ENCODE measurements around the gene GRIA4.

Gene GRIA4

DNA sequence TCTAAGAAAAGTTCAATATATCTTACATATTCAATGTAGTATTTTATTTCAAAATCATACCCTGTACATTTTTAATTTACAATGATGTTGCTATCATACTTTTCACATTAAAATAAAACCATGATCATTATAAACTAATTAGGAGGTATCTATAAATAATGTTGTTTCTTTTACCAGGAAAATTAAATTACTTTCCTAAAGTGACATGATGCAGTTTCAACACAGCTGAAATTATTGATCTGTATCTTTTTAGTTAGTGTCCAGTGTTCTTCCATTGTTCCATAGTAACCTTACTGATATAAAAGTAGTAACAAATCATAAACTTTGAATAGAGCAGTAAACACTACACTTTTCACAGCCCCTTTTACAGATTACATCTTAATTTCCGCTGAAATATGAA is 29.7 kb downstream of the GRIA4 start:
- DNase-seq, result no peak

DNA sequence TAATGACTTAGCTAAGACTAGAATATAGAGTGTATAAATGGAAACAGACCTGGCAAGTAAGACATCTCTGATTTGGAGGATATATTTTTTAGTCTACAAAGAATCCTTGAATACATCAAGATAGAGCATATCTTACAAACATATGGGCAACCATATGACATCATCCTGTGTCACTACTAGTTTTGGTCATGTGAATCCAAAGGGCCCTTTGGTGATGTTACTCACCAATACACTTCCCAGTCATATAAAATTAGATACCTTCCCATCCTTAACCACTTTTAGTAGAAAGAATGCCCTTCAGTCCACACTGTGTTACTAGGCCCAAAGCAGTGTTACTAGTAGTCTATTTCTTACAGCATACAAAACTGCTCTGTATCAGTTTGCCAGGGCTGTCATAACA is 31.6 kb downstream of the GRIA4 start:
- no peak for DNase-seq

DNA sequence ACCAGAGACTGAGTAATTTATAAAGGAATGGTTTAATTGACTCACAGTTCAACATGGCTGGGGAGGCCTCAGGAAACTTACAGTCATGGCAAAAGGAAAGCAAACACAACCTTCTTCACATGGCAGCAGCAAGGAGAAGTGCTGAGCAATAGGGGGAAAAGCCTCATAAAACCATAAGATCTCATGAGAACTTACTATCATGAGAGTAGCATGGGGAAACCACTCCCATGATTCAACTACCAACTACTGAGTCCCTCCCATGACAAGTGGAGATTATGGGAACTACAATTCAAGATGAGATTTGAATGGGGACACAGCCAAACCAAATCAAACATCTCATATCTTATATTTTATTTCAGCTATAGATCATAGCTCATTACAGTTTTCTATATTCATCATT is 33.0 kb downstream of the GRIA4 start:
- no peak for DNase-seq

DNA sequence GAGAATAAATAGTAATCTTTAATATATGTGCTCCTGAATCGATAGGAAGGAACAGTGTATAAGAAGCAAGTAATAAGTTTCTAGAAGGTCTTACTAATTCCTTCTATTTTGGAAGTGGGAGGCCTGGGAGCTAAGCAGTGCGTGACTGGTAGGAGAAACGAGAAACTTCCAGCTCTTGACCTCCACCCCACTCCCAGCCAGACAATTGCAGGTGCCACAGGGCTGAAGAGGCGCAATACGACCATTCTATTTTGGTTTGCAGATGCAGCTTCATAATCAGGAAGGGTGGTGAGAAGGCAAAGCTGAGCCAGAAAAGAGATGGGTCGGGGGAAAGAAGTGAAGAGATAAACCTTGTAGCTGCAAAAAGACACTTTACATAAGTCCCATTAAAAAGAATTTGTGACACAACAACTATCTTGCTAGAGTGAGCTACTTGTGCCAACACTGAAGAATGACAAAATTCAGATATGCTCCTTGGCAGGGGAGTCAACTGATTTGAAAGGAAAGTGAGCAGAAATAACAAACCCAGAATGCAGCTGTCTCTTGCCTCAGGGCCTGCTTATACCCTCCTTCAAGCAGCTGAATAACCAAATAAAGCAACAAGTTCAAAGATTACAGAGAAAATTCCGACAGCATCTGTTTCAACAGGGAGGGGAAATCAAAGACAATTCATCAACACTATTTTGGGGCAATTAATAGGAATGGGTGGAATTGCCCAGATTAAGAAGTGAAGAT is 35.1 kb downstream of the GRIA4 start:
- no peak for DNase-seq

DNA sequence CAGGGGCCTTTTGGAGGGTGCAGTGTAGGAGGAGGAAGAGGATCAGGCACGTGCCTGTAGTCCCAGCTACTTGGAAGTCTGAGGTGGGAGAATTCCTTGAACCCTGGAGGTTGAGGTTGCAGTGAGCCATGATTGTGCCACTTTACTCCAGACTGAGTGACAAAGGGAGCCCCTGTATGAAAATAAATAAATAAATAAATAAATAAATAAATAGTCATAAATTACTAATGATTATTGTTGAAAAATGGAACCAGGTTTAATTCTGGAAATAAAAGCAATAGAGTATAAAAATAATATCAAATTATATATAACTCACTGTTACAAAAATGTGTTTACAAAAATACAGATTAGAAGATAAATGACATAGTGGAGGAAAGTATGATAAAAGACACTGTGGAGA is 37.9 kb downstream of the GRIA4 start:
- no peak for DNase-seq

DNA sequence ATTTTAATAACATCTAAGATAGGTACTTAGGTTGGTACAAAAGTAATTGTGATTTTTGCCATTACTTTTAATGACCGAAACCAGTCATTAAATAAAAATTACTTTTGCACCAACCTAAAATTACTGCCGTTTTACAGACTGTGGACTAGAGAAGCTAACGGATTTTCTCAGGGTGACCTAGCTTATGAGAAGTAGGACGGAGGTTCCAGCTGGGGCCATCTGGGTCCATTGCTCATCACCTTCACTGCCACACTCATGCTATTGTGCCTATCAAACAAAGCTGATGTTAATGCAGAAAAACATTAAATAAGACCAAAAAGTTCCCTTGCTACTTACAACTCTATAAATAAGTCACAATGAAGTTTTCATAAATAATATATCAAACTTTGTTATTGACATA is 38.9 kb downstream of the GRIA4 start:
- no peak for DNase-seq

DNA sequence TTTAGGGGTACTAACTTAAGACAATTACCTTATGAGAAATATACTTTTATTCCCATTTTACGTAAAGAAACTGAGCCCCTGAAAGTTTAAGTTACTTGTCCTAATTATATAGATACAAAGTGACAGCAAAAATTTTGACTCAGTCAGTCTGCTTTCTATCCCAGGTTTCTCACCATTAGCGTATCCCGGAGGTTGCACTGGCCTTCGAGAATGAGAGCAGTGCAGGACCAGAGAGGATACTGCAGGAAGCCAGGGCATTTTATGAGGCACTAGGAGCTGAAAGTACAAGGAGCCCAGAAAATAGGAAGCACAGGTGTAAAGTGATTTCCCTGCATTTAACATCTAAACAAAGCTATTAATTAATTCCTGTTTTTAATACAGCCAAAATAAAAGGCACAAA is 55.4 kb downstream of the GRIA4 start:
- DNase-seq, result no peak

DNA sequence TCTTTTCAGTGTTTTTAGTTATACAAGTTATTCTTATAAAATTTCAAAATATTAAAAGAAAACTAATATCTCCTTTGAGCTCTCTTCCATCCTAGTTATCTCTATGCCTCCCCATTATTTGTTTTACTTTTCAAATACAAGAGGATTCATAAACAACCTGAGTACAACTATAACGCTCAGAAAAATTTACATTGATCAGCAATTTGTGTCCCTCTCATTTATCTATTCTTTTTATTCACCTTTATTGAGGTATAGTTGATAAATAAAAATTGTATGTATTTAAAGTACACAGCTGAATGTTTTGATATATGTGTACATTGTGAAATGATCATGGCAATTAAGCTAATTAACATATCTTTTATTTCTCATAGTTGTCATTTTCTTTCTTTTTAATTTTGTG is 57.6 kb downstream of the GRIA4 start:
- DNase-seq, result no peak

DNA sequence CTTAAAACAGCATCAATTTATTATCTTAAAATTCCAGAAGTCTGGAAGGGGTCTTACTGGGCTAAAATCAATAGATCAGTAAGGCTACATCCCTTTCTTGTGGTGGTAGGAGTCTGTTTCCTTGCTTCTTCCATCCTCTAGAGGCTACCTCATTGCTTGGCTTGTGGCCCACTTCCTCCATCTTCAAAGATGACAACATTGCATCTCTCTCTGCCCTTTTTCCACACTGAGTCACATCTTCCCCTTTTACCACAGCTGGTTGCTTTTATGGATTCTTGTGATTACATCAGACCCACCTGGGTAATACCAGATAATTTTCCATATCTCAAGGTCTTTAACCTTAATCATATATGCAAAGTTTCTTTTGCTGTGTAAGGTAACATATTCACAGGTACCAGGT is 60.9 kb downstream of the GRIA4 start:
- no peak for DNase-seq

GRCh38 chr11:105673089-105673488 is 63.2 kb downstream of the GRIA4 start:
- no peak for DNase-seq

DNA sequence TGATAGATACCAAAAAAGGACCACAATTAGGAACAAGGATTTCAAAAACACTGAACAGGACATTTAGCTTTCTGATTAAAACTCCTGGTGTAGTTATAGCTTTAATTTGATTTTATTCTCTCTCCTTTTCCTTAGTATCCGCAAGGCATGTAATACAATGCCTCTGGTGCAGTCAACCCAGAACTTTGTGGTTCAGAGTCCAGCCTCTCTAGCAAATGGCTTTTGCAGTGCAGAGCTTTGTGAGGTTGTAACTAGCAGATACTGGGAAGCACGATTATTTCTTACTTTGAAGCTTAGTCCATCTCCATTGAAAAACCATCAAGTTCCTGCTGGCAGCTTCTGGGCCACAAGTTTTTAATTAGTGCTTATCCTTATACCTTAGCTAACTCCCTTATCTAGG is 79.8 kb downstream of the GRIA4 start:
- no peak for DNase-seq

GRCh38 chr11:105690467-105690866 is 80.6 kb downstream of the GRIA4 start:
- DNase-seq, result no peak

- no peak for DNase-seq
Measured at GRCh38 chr11:105693075-105693759, 83.3 kb downstream of the GRIA4 start.

- DNase-seq, result no peak
Measured at GRCh38 chr11:105696000-105696399, 86.1 kb downstream of the GRIA4 start.

- DNase-seq, result no peak
Measured at GRCh38 chr11:105697291-105697690, 87.4 kb downstream of the GRIA4 start.

DNA sequence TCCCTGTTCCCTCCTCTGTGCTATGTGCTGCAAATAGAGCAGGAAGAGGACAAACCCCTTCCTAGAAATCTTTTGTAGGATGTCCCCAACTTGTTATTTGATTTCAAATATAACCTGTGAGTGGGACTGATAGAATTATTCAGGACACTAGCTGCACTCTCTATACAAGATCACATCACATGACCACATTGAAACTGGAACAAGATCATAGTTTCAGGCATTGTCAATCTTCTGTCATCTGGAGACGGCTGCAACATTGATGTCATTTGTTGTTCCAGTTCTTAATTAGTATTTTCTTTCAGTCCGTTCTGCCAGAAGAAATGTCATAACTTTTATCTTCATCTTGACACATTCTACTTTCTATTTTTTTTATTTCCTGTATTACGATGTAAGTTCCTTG is 89.3 kb downstream of the GRIA4 start:
- no peak for DNase-seq

DNA sequence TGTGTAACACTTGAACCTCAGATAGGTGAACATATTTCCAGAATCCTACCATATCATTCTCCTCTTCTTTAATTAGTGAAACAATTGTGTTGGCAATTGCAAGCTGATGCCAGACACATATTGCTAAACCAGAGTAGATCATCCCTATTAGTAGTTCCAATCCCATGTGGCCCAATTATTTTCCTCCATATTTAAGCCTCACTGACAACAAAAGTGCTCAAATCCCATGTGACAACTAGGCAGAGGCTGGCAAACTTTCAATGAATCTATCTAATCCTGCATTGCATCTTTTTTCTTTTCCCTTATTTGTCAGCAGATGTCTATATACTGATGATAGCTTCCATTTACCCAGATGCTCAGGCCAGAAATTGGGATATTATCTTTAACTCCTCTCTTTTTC is 90.4 kb downstream of the GRIA4 start:
- DNase-seq, result no peak

- no peak for DNase-seq
Measured at GRCh38 chr11:105701098-105701497, 91.2 kb downstream of the GRIA4 start.

GRCh38 chr11:105705786-105706530 is 96.1 kb downstream of the GRIA4 start:
- no peak for DNase-seq

DNA sequence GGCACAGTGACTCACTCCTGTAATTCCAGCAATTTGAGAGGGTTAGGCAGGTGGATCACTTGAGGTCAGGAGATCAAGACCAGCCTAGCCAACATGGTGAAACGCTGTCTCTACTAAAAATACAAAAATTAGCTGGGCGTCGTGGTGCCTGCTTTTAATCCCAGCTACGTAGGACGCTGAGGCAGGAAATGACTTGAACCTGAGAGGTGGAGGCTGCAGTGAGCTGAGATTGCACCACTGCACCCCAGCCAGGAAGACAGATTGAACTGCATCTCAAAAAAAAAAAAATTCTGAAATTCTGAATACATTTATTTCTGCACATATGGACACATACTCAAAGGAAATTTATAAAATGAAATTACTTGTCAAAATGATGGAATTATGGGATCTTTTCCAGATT is 103.2 kb downstream of the GRIA4 start:
- DNase-seq, result no peak

GRCh38 chr11:105713696-105714095 is 103.8 kb downstream of the GRIA4 start:
- peak; percentile 1 for DNase-seq

DNA sequence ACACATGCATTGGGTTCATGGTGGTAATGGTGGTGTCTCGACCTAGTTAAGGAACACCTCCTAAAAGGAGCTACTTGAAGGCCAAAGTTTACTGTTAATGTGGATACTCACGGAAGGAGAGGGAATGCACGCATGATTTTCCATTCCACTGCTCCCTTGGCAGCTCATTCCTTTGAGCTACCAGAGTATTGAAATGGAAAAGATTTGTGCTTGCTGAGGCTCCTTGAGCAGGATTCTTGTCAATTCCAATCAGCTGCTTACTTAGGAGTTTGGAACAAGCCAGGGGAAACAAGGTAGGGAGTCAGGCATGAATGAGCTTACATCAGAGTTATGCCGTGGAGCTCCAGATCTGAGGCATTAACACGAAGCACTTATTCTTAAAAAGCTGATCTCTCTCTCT is 108.8 kb downstream of the GRIA4 start:
- DNase-seq, result no peak

GRCh38 chr11:105719073-105719822 is 109.4 kb downstream of the GRIA4 start:
- DNase-seq, result peak; percentile 21
